GM21390 (cell line): ENCODE data around the gene PRIM1.
"Not testable (repeated sequence)": the region's sequence is repeated elsewhere in the genome, so short reads cannot be mapped to it uniquely, and the experiment has no call there.

Source experiments
- ATAC-seq: cut with Tn5 transposase; IDR thresholded peaks from one replicate; pipeline ENCODE4 v1.9.1; 2021; ENCODE audit not compliant: unreplicated experiment

PRIM1 gene

GRCh38 chr12:56718636-56719035, 33.5 kb downstream of the PRIM1 start:
- ATAC-seq, result no peak

- no peak for ATAC-seq
Observed at GRCh38 chr12:56718149-56718548, 34.0 kb downstream of the PRIM1 start.

- no peak for ATAC-seq
Observed at GRCh38 chr12:56716933-56717880, 34.9 kb downstream of the PRIM1 start.

- ATAC-seq, result no peak
Observed at GRCh38 chr12:56716458-56716857, 35.7 kb downstream of the PRIM1 start.

DNA sequence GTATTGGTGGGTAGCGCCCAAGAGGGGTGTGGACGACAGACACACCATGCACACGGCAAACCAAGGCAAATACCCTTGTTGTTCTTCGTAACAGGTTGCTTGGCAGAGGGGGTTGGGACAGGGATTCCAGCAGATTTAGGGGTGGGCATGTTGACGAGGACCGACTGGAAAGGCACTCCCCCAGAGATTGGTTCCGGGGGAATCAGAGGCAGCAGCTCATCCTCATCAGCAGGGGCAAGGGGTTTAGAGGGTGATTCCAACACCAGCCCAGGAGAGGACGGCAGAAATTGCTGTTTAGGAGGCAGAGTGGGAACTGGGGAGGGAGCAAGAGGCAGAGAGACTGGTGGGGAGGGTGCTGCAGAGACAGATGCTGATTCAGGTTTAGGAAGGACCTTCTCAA, 36.3 kb downstream of the PRIM1 start:
- no peak for ATAC-seq

DNA sequence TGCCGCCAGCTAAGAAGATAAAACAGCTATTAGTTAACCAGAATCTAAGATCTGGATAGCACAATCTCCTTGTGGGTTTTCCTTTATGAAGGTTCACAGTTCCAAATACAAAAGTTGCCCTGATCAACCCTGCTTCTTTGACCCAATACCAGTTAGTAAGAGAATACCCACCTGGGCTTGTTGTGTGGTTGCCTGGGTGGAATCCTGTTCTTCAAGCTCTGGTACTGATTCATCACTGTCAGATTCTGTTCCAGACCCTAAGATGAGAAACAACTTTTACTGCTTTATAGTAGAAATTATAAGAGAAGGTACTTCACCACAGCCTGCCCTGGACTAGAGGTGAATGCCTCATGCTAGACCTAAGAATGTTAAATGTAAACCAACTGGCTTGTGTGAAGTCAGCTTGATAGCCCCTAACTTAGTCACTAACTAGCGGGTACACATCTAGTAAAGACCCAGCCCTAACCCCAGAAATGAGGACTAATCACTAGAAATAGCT, 37.6 kb downstream of the PRIM1 start:
- ATAC-seq, result no peak

DNA sequence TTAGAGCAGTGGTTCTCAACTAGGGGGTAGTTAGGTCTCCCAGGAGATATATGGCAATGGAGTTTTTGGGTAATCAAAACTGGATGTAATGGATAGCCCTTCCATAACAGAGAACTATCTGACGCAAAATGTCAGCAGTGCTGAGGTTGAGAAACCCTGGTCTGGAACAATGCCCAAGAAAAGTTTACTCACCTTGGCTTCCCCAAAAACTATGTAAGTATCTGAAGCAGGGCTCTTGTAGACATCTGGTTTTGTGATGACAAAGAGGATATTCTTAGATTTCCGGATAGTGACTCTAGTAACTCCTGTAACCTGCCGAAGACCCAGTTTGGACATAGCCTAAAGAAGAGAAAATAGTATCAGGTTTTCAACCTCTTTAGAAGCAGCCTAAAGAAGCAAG, 38.8 kb downstream of the PRIM1 start:
- ATAC-seq, result no peak

DNA sequence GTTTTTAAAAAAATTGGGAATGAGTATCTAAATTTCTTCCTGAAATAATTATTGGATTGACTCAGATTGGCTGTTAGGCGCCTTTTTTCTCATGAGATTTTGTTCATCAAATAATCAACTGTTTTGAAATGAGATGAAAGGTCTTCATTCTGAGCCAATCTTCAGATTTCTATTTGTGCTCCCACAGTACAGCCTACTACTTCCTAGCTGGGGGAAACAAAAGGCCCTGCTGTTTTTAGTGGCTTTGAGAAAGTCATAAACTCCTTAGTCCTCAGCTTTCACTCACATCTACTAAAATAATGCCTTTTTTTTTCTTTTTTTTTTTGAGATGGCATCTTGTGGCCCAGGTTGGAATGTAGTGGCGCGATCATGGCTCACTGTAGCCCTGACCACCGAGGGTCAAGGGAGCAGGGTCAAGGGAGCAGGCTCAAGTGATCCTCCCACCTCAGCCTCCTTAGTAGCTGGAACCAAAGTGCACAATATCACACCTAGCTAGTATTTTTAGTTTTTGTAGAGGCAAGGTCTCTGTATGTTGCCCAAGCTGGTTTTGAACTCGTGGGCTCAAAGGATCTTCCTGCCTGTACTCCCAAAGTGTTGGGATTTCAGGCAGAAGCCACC, 42.3 kb downstream of the PRIM1 start:
- no peak for ATAC-seq

DNA sequence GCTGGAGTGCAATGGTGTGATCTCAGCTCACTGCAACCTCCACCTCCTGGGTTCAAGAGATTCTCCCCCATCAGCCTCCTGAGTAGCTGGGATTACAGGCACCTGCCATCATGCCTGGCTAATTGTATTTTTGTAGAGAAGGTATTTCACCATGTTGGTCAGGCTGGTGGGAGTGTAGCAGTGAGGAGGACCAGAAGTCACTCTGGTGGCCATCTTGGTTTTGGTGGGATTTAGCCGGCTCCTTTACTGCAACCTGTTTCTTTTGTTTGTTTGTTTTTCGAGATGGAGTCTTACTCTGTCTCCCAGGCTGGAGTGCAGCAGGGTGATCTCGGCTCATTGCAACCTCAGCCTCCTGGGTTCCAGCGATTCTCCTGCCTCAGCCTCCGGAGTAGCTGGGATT, 47.6 kb downstream of the PRIM1 start:
- not testable (repeated sequence) for ATAC-seq

- no peak for ATAC-seq
Observed at GRCh38 chr12:56699020-56699661, 53.0 kb downstream of the PRIM1 start.

DNA sequence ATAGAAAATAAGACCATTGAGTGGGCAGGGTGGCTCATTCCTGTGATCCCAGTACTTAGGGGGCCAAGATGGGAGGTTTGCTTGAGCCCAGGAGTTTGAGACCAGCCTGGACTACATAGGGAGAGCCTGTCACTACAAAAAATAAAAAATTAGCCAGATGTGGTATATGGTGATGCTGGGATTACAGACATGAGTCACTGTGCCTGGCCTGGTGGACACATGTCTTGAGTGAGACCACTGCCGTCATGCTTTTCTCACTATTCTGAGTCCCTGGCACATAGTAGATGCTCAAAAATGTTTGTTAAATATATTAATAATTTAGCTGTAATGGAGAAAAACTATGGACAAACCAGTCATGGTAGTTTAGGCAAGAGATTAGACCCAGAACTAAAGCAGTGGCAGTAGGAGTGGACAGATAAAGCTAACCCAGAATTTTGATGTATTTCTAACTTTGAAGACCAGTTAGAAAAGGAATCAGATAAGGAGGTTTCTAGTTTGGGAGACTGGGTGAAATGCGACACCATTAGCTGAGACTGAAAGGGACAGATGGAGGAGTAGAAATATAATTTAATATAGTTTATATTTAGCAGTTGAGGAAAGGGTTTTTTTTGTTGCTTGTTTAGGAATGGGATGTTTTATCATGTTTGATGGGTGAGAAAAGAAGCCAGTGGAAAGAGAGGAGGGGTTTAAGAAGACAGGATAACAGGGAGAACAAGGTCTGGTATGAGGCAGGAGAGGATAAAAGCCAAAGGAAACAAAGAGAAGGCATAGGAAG, 56.6 kb downstream of the PRIM1 start:
- no peak for ATAC-seq

GRCh38 chr12:56694161-56694560, 58.0 kb downstream of the PRIM1 start:
- no peak for ATAC-seq

DNA sequence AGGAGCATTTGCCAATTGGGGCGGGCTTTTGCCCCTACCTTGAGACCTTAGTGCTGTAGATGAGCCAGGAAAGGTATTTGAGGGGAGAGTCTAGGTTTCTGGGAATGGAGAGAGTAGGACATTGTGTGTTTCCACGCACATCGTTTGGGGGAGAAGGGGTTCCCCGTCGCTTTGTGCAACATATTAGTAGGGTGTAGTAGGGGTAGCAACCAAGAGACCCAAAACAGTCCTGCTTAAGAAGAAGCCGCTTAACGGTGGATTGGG, 63.3 kb downstream of the PRIM1 start:
- no peak for ATAC-seq

DNA sequence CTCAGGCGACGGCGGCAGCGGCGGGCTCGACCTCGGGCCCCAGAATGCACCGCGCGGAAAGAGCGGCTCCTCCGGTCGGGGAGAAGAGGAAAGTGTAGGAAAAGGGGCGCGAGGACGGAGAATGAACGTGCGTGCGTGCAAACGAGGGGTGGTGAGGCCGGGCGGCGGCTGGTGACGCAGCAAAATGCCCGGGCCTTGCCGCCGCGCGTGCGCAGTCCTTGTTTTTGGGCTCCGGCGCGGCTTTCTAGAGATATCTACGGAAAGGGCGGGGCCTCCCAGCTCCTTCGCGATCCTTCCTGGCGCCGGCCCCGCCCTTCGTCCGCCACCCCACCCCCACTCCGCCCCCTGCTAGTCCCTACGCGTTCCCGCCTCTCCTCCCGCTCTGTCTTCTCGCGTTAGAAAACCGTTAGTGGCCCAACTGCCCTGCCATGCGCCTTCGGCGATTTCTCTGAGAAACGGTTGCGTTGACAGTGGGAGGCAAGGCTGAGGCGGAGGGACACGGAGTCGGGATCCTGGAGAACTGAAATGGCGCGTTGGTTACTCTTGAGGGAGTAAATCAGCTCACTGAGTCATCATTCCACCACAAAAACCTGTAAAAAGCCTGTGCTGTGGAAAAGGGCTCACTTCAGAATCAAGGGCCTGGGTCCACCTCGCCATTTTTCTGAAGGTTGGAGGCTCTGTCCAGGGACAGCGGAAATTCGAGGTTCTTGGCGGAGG, 63.8 kb downstream of the PRIM1 start, which contains the start of gene PTGES3:
PTGES3 (minus strand) TSS at position 156 of the 717 bp plus-strand sequence. CDS start 285 bp downstream, outside the sequence.
- ATAC-seq, result peak; percentile 53

DNA sequence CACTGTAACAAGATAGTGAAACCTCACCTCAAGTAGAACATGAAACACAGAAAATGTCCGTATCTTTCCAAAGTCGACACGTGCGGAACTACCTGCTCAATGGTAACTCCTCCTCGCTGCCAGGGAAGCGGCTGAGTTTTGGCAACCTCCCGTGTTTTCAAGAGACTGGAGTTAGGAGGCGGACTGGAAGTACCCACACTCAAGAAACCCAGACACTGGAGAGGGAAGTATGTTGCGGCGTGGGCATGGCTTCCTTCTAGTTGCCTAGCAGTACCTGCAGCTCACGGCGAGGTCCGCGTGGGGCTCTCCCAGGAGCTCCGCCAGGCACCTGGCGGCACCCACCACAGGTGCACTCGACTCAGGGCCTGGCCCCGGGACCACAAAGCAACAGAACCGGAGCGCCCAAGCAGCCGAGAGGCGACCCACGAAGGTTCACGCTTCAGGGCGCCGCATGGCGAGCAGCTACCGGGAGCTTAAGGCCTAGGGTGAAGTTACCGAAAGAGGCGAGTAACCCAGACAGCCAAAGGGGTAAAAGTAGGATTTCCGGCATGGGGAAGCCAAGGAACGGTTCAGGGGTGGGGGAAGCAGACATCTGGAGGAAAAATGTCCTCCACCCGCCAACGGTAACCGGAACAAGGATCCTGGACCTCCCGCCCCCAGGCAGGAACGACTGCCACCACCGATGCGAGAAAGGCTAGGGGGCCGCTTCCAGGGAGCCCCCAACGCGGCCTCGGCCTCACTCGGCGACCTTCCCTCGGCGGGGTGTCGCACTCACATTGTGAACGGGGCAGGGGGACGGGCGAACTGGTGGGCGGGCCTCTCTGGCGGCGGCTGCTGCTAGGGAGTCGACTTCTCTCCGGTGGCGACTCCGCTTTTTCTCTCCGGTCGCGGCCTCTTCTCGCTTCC, 64.6 kb downstream of the PRIM1 start:
- ATAC-seq, result peak; percentile 19

GRCh38 chr12:56684745-56685359, 67.3 kb downstream of the PRIM1 start:
- ATAC-seq, result no peak

GRCh38 chr12:56682323-56682722, 69.8 kb downstream of the PRIM1 start:
- no peak for ATAC-seq
